KOPT-K1 (cell line): ENCODE data around the gene PRLHR.

ENCODE experiments used
- H3K27ac ChIP-seq: fragments of 200-600 bp; sonication (generic); 2 replicates; pipeline ENCODE4 v1.5.1; 2016; ENCODE audit warnings: antibody characterized with exemption, mild to moderate bottlenecking, low read depth, low read length; ENCODE audit not compliant: poor library complexity, severe bottlenecking
- H3K36me3 ChIP-seq: fragments of 200-600 bp; sonication (generic); 2 replicates; pipeline ENCODE4 v1.5.1; 2017; ENCODE audit warnings: antibody characterized with exemption, mild to moderate bottlenecking, low read length, moderate library complexity; ENCODE audit not compliant: insufficient read depth
- H3K9me3 ChIP-seq: fragments of 200-600 bp; sonication (generic); 2 replicates; pipeline ENCODE4 v1.5.1; 2017; ENCODE audit warnings: antibody characterized with exemption, low read length, mild to moderate bottlenecking; ENCODE audit not compliant: insufficient read depth, poor library complexity, severe bottlenecking

The PRLHR gene

DNA sequence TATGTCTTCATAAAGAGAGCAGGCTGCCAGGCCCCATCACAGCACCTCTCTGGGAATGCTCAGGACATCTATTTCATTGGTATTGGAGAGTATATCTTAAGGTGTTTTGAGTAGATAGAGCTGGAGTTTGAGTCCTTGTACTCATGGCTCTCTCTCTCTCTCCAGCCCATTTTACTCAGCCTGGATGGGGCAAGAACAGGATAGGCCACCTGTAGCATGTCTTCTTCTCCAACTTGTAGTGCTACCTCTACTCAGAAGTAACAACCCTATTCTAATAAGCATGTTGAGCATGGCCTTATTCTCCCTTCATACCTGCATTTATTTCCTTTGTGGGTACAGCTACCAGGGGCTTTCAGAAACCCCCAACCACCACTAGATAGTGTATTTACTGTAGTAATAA, 21.9 kb downstream of the PRLHR start:
- no peaks in the 10 kb centered on the region for H3K36me3 ChIP-seq
- H3K9me3 ChIP-seq, result no peaks in the 10 kb centered on the region
- no peak overlapping the region for H3K27ac ChIP-seq

DNA sequence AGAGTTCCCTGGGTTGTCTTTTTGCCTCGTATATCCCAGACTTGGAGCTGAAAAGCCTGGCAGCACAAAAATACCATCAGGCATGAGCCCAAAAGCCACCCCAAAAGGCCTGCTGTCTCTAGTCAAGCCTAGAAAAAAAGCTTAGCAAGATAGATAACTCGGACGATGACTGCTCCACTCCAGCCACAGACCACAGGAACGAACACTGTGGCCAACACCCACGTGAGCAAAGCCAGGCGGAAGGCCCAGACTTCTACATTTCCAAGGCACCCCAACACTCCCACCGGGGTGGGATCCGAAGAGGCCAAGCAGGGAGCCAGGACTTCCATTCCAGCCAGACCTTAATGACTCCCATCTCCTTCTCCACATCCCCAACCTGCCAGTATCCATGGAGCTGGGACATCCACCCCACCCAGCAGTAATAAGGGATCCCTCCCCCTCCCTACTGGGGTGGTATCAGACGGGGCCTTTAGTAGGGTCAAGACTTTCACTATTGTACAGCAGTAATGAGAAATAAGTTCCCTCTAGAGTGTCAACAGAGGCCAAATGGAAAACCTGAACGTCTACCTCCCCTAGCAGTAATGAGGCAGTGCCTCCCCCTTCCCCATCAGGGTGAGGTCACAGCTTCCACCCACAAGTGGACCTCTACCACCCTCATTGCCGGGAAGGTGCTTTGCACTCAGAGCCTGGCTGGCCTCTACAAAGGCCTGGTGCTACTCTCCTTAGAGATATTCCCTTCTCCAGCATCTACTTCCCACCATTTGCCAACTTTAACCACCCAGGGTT, 23.0 kb downstream of the PRLHR start:
- Histone ChIP-seq H3K27ac (no peak overlapping the region), H3K9me3 (no peaks in the 10 kb centered on the region), H3K36me3 (no peaks in the 10 kb centered on the region)

DNA sequence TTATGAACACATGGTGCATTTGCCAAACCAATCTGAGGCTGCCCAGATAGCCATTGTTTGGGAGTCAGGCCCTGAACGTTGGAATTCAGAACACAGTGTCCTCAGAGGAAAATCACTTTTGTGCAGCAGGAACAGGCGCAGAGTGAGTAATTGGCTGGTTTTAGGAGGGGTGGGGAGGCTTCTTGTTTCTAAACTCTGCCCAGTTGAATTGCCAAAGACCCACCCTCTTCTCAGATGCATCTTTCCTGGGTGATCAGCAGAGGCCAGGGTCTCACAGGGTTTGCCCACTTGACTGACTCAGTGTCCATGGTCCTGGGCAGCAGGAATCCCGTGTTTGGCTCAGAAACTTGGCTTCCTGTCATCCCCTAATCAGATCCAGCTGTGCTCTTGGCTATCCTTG, 24.3 kb downstream of the PRLHR start:
- Histone ChIP-seq H3K36me3 (no peaks in the 10 kb centered on the region), H3K27ac (no peak overlapping the region), H3K9me3 (no peaks in the 10 kb centered on the region)

DNA sequence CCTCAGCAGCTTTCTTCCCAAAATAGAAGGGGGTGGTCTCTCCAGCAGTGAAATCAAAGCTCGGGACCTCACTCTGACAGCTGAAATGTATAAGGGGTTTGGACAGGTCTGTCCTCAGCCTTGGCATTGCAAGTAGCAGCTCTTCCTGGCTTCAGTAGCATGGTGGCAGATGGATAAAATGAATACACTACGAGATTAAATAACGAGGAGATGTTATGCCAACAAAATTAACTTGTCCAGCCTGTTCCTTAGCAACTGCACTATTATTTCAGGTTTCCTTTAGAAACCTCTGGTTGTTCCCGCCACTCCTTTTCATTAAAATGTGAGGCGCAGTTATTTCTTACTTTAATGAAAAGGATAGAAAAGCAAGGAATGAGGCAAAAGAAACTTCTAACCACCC, 24.9 kb downstream of the PRLHR start:
- H3K27ac ChIP-seq, result no peak overlapping the region
- no peaks in the 10 kb centered on the region for H3K36me3 ChIP-seq
- no peaks in the 10 kb centered on the region for H3K9me3 ChIP-seq

DNA sequence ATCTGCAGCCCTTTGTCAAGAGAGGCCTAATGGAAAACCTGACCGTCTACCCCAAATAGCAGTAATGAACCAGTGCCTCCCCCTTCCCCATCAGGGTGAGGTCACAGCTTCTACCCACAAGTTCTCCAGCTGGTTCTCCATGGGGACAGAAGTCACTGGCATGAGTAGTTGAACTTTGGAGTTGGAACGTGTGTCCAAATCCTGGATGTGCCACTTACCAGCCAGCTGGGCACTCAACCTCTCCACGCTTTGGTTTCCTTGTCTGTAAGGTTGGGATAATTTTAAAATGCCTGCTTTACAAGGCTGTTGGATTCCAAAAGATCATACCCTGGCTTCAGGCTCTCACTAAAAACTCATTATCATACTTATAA, 25.6 kb downstream of the PRLHR start:
- Histone ChIP-seq H3K27ac (no peak overlapping the region), H3K9me3 (no peaks in the 10 kb centered on the region), H3K36me3 (no peaks in the 10 kb centered on the region)

DNA sequence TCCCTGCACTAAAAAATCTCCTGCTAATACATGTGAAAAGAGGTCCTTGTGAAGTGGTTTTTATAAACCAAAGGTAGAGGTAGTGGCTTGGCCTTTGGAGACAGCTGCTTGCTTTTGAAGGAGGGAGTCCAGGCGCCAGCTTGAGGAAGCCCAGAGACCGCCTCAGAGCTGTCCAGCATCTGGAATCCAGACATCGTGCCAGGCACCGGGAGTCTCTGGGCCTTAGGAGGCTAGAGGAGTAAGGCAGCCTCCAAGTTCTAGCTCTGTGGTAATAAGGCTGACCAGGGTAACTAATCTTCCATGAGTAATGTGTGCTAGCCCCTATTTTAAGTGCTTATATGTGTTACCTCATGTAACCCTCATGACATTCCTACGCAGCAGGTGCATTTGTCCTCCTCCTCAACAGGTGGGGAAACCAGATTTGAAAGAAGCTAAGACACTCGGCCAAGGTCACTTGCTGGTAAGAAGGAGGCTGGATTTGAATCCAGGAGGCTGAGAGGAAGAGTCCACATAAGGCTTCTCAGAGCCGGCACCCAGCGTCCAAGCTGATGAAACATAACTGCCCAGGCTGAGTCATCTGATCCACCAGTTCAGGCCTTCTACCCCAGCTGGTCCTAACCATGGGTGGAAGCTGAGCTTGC, 26.1 kb downstream of the PRLHR start:
- Histone ChIP-seq H3K36me3 (no peaks in the 10 kb centered on the region), H3K9me3 (no peaks in the 10 kb centered on the region), H3K27ac (no peak overlapping the region)

DNA sequence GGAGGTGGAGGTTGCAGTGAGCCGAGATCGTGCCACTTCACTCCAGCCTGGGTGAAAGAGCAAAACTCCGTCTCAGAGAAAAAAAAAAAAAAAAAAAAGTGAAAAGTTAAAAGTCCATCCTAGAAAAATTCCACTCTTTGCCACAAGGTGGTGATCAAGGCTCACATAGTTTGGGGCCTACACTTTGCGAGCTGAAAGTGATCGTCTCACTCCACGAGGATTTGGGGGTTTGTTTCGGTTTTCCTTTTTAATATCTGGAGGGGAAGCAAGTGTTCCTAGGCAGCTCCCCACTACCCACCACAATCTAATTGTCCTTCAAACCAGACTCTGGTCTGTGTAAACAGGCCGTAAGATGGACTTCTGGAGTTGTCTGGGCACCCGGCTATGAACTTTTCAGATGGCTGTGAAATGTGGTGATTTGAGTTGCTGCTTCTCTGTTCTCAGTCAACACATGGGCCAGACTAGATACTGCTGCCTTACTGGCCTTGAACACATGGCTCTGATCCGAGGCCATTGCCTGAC, 27.1 kb downstream of the PRLHR start:
- Histone ChIP-seq H3K36me3 (no peaks in the 10 kb centered on the region), H3K27ac (no peak overlapping the region), H3K9me3 (no peaks in the 10 kb centered on the region)

DNA sequence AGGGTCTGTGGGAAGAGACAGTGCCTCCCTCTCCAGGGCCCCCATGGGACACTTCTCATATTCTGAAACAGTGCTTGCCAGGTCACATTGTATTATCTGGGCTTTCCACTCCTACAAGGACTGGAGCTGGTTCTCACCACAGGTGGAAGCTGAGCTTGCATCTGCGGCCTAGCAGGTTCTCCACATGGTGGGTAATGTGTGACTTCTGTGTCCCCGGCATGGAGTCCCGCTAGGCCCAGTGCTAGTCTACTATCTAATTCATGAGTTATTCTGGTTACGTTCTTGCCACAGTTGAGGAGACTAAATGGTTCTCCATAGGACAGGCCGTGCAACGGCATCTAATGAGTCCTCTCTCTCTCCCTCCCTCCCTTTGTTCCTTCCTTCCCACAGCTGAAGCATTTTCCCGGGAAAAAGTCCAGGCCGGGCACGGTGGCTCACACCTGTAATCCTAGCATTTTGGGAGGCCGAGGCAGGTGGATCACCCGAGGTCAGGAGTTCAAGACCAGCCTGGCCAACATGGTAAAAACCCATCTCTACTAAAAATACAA, 27.7 kb downstream of the PRLHR start:
- no peak overlapping the region for H3K27ac ChIP-seq
- H3K9me3 ChIP-seq, result no peaks in the 10 kb centered on the region
- no peaks in the 10 kb centered on the region for H3K36me3 ChIP-seq

DNA sequence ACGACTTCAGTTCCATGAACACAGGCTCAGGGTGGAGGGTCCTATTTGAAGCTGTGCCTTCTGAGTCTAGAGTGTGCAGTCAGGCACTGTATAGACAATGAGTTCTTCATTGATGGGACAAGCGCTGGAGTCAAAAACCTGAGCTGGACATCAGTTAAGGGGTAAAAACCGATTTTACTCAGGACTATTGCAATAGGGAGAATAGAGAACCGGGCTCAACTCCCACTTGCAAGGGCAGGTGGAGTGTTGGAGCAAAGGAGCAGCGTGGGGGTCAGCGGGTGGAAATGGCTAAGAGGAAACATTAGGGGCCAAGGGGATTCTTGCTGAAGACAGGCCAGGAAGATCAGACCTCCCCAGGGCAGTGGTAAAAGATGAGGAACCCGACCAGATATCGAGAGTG, 28.5 kb downstream of the PRLHR start:
- no peak overlapping the region for H3K27ac ChIP-seq
- peaks cover 3% of the 10 kb centered on the region for H3K9me3 ChIP-seq
- H3K36me3 ChIP-seq, result no peaks in the 10 kb centered on the region

DNA sequence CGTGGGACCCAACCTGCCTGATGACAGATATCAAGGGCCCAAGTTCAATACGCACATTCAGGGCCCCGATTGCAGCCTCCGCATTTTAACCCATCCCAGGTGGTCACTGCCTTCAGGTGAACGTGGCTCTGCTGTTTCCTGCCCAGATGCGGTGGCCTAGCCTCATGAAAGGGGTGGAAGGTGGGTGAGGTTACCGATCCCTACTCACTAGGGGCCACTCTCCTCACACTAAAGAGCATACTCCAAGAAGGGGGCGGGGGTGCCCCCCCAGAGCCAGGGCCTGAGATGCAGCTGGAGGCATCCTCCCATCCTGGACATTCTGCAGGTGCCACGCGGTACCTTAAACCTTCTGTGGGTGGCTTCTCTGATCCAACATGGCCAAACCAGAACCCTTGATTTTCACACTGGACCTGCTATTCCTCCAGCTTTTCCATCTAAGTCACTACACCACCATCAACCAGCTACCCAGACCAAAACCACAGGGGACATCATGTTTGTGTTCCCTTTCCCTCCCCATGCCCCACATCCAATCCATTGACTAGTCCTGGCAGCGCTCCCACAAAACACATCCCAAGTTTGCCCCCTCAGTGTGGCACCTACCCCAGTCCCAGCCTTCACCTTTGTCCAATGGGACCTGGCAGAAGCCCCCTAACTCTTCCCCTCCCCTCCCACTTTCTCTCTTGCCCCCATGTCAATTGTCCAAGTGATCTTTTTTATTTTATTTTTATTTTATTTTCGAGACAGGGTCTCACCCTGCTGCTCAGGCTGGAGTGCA, 30.0 kb downstream of the PRLHR start:
- peaks cover 7% of the 10 kb centered on the region for H3K9me3 ChIP-seq
- H3K27ac ChIP-seq, result no peak overlapping the region
- H3K36me3 ChIP-seq, result no peaks in the 10 kb centered on the region

DNA sequence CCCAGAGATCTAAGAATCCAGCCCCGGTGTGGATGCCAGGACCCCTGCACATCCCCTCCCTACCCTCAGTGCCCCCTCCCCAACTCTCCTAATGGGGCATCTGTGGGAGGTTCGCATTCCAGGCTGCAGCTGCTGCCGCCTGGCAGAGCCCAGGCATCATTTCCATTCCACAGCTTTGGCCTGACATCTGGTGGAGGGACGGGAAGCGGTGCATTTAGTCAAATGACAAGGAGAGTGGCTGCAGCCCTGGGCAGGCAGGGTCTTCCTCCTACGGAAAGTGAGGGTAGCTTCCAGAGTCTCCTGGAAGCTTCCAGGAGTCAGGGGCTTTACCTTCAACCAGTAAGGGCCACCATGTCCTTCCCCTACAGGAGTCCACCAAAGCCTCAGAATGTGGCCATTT, 30.8 kb downstream of the PRLHR start:
- no peaks in the 10 kb centered on the region for H3K36me3 ChIP-seq
- H3K27ac ChIP-seq, result no peak overlapping the region

DNA sequence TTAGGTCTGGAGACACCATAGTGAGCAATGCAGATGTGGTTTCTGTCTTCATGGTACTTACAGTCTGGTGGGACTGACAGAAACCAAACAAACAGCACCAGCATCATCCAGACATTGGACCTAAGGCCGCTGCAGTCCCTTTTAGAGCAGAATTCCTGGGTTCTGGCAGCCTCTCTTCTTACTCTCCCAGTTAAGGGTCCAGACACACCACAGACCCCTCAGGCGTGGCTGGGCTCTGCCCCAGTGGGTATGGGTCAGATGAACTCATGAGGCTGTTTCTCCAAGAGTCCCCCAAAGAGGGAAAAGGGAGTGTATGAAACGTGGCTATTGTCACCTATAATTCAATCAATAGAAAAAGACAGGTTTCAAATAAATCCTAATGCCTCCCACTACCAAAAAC, 31.3 kb downstream of the PRLHR start:
- Histone ChIP-seq H3K36me3 (no peaks in the 10 kb centered on the region), H3K9me3 (peaks cover 18% of the 10 kb centered on the region), H3K27ac (no peak overlapping the region)

More for the DNA sequence above, 30.8 kb downstream of the PRLHR start:
- H3K9me3 ChIP-seq, result peaks cover 13% of the 10 kb centered on the region

DNA sequence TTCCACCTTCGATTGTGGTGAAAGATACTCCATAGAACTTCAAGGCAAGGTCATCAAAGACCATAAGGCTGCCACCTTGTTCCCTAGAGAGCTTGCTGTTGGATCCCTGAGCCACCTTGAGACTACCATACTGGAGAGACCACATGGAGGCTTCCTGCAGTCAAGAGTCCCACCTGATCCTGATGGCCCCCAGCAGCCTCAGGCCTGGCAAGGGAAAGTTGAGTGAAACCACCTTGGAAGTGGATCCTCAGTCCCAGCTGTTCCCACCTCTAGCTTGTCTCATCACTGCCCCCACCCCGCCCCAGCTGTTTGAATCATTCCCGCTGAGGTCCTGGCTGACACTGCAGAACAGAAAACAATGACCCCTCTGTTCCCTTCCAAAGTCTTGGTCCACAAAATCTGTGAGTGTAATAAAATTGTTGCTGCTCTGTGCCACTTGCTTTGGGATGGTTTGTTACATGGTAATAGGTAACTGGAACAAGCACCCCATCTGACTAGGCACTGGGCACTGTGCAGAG, 32.0 kb downstream of the PRLHR start:
- Histone ChIP-seq H3K36me3 (no peaks in the 10 kb centered on the region), H3K27ac (no peak overlapping the region)

DNA sequence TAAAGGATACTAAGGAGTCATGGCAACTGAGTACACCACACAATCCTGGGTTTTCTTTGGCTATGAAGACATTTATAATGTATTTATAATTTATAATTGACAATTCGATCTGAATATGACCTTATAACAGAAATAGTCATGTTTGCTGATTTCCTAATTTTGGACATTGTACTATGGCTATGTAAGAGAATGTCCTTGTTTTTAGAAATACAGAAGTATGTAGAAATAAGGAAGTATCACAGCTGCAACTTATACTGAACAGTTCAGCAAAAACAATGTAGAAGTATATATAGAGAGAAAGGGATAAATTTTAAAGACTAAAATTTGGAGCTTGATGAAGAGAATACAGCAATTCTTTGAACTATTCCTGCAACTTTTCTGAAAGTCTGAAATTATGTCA, 32.6 kb downstream of the PRLHR start:
- H3K9me3 ChIP-seq, result peaks cover 18% of the 10 kb centered on the region
- no peak overlapping the region for H3K27ac ChIP-seq
- no peaks in the 10 kb centered on the region for H3K36me3 ChIP-seq

More for the DNA sequence above, 32.0 kb downstream of the PRLHR start:
- H3K9me3 ChIP-seq, result peaks cover 18% of the 10 kb centered on the region

DNA sequence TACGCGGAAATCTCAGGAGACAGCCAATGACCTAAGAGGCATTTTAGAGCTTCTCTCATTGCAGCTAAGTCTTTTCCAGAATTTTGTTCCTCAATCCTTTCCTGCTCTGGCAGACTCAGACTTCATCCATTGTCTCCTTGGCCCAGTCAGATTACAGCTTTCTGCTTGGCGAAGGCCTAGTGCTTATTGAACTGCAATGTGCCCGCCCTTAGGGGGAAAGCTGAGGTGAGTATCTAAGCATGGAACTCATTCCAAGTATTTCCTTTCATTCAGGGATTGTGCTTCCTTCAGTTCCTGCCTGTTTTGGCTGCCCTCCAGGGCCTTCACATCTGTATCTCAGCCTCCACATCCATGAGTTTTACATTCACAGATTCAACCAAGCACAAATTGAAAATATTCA, 37.5 kb downstream of the PRLHR start:
- Histone ChIP-seq H3K36me3 (no peaks in the 10 kb centered on the region), H3K27ac (no peak overlapping the region), H3K9me3 (peaks cover 25% of the 10 kb centered on the region)
